WTC11 (cell line): ENCODE data around the gene TBC1D22A. TPM values are rescaled to one million over a fixed set of nuclear protein-coding genes. Genes with fewer than 3 reads are reported as not detected.

Source experiments
- ATAC-seq: fragments of 200-7000 bp; cut with Tn5 transposase; 2 replicates; pipeline ENCODE4 v1.10.0; 2021; ENCODE audit warnings: mild to moderate bottlenecking, moderate library complexity
- CTCF ChIA-PET: fragments of 300-600 bp; sonication (Branson Sonifier 250); formaldehyde crosslinking; loops from one replicate; lab custom pipeline; 2021; ENCODE audit warnings: antibody characterized with exemption; lab: Charles Lee
- POLR2A ChIA-PET: fragments of 350-600 bp; sonication (Branson Sonifier 250); formaldehyde crosslinking; loops from one replicate; lab custom pipeline; 2021; ENCODE audit warnings: antibody characterized with exemption; lab: Charles Lee
- DNase-seq: peaks from one replicate; pipeline ENCODE4 v3.0.0; 2021; ENCODE audit warnings: low spot score
- H3K27ac Mint-ChIP-seq: 2 replicates; pipeline ENCODE4 v1.8.0; 2021; ENCODE audit warnings: mixed read lengths
- H3K27me3 Mint-ChIP-seq: 2 replicates; pipeline ENCODE4 v1.8.0; 2021; ENCODE audit warnings: low read depth, mild to moderate bottlenecking, moderate library complexity, mixed read lengths
- H3K36me3 Mint-ChIP-seq: 2 replicates; pipeline ENCODE4 v1.8.0; 2021; ENCODE audit warnings: mixed read lengths
- H3K4me1 Mint-ChIP-seq: 2 replicates; pipeline ENCODE4 v1.8.0; 2022; ENCODE audit warnings: mixed read lengths
- H3K4me3 Mint-ChIP-seq: 2 replicates; pipeline ENCODE4 v1.8.0; 2021; ENCODE audit warnings: mild to moderate bottlenecking, moderate library complexity, mixed read lengths
- H3K9me3 Mint-ChIP-seq: 2 replicates; pipeline ENCODE4 v1.8.0; 2021; ENCODE audit warnings: mixed read lengths
- ARID4B ChIP-seq: sonication (generic); formaldehyde crosslinking; IDR thresholded peaks from 2 replicates; pipeline ENCODE4 v1.8.0; 2023; ENCODE audit warnings: missing genetic modification reagents, mild to moderate bottlenecking, borderline replicate concordance
- ATF3 ChIP-seq: sonication (generic); formaldehyde crosslinking; conservative IDR thresholded peaks from 2 replicates; pipeline ENCODE4 v1.8.1; 2022; ENCODE audit warnings: mild to moderate bottlenecking, missing genetic modification reagents
- CREB1 ChIP-seq: sonication (generic); formaldehyde crosslinking; IDR thresholded peaks from 2 replicates; pipeline ENCODE4 v1.8.0; 2023; ENCODE audit warnings: mild to moderate bottlenecking, missing genetic modification reagents
- E2F1 ChIP-seq: sonication (generic); formaldehyde crosslinking; IDR thresholded peaks from 2 replicates; pipeline ENCODE4 v1.8.0; 2022; ENCODE audit warnings: mild to moderate bottlenecking, missing genetic modification reagents
- E2F5 ChIP-seq: sonication (generic); formaldehyde crosslinking; IDR thresholded peaks from 2 replicates; pipeline ENCODE4 v1.8.1; 2022; ENCODE audit warnings: mild to moderate bottlenecking, moderate library complexity, missing genetic modification reagents
- EMX1 ChIP-seq: fragments of 250-450 bp; sonication (Bioruptor Pico); IDR thresholded peaks from 2 replicates; pipeline ENCODE4 v1.8.0; 2021; ENCODE audit warnings: mild to moderate bottlenecking
- FOXJ3 ChIP-seq: sonication (generic); formaldehyde crosslinking; IDR thresholded peaks from 2 replicates; pipeline ENCODE4 v1.9.0; 2021; ENCODE audit warnings: missing genetic modification reagents, mild to moderate bottlenecking, borderline replicate concordance
- GABPB1 ChIP-seq: sonication (generic); formaldehyde crosslinking; IDR thresholded peaks from 2 replicates; pipeline ENCODE4 v1.8.1; 2023; ENCODE audit warnings: mild to moderate bottlenecking, missing genetic modification reagents
- HMGA2 ChIP-seq: fragments of 250-450 bp; sonication (Bioruptor Pico); IDR thresholded peaks from 2 replicates; pipeline ENCODE4 v1.4.0; 2021; ENCODE audit warnings: mild to moderate bottlenecking, moderate library complexity
- MXD4 ChIP-seq: fragments of 250-450 bp; sonication (Bioruptor Pico); IDR thresholded peaks from 2 replicates; pipeline ENCODE4 v1.8.0; 2021; ENCODE audit warnings: mild to moderate bottlenecking, moderate library complexity, borderline replicate concordance
- NR3C1 ChIP-seq: sonication (generic); formaldehyde crosslinking; conservative IDR thresholded peaks from 2 replicates; pipeline ENCODE4 v1.8.1; 2023; ENCODE audit warnings: low read depth, mild to moderate bottlenecking, missing genetic modification reagents
- TEAD1 ChIP-seq: sonication (generic); formaldehyde crosslinking; IDR thresholded peaks from 2 replicates; pipeline ENCODE4 v1.8.0; 2022; ENCODE audit warnings: mild to moderate bottlenecking, missing genetic modification reagents
- TEAD4 ChIP-seq: sonication (generic); formaldehyde crosslinking; IDR thresholded peaks from 2 replicates; pipeline ENCODE4 v1.8.0; 2022; ENCODE audit warnings: mild to moderate bottlenecking, missing genetic modification reagents
- TP53 ChIP-seq: sonication (generic); formaldehyde crosslinking; IDR thresholded peaks from 2 replicates; pipeline ENCODE4 v1.8.1; 2023; ENCODE audit warnings: mild to moderate bottlenecking, missing genetic modification reagents
- ZNF219 ChIP-seq: sonication (generic); formaldehyde crosslinking; IDR thresholded peaks from 2 replicates; pipeline ENCODE4 v1.8.0; 2023; ENCODE audit warnings: missing genetic modification reagents, mild to moderate bottlenecking, borderline replicate concordance
- ZNF232 ChIP-seq: sonication (generic); formaldehyde crosslinking; IDR thresholded peaks from 2 replicates; pipeline ENCODE4 v1.8.0; 2022; ENCODE audit warnings: mild to moderate bottlenecking, missing genetic modification reagents
- ZNF423 ChIP-seq: fragments of 250-450 bp; sonication (Bioruptor Pico); IDR thresholded peaks from 2 replicates; pipeline ENCODE4 v2.1.2; 2022; ENCODE audit warnings: mild to moderate bottlenecking, moderate library complexity
- ZNF532 ChIP-seq: fragments of 250-450 bp; sonication (Bioruptor Pico); IDR thresholded peaks from 2 replicates; pipeline ENCODE4 v1.9.0; 2021; ENCODE audit warnings: mild to moderate bottlenecking, borderline replicate concordance
- total RNA-seq: library from RNA; stranded (reverse); gene quantifications from 3 replicates; pipeline ENCODE4 v1.2.3, GENCODE V29; 2021

The TBC1D22A gene
- total RNA-seq, 1 experiment from 2014 or later = 18.1 TPM

- no peaks in the 10 kb centered on the region for H3K27me3 Mint-ChIP-seq
- H3K9me3 Mint-ChIP-seq = no peaks in the 10 kb centered on the region
- ATAC-seq = no peak
- H3K4me1 Mint-ChIP-seq = peaks cover 15% of the 10 kb centered on the region
- H3K36me3 Mint-ChIP-seq = no peaks in the 10 kb centered on the region
- 0 out of 2 replicates have a peak overlapping the region, but pooled peaks have one; percentile 24 for H3K27ac Mint-ChIP-seq
- H3K4me3 Mint-ChIP-seq = no peak overlapping the region
- TF ChIP-seq EMX1 (no peak), GABPB1 (CRISPR knock-in tag) (no peak), FOXJ3 (CRISPR knock-in tag) (no peak), ZNF423 (CRISPR knock-in tag) (no peak), ZNF232 (CRISPR knock-in tag) (no peak), CREB1 (CRISPR knock-in tag) (no peak), TP53 (no peak), ATF3 (CRISPR knock-in tag) (no peak), ZNF532 (no peak), E2F1 (CRISPR knock-in tag) (no peak), E2F5 (CRISPR knock-in tag) (no peak), TEAD4 (no peak), MXD4 (no peak), NR3C1 (CRISPR knock-in tag) (no peak), ARID4B (CRISPR knock-in tag) (no peak), ZNF219 (CRISPR knock-in tag) (no peak), TEAD1 (no peak), HMGA2 (CRISPR knock-in tag) (no peak)
- TF ChIP-seq, all 79 proteins: peak for 0
- POLR2A ChIA-PET = no interaction called here
- CTCF ChIA-PET = interaction anchor here (0.6 to 1.9 kb wide), 2 partner anchors 12 to 125 kb away, joined by 4 to 6 read pairs; no protein-coding TSS in a partner anchor
- DNase-seq = no peak
Measured at GRCh38 chr22:46966846-46967245, 204.4 kb downstream of the TBC1D22A start.
